WI38 (cell line): ENCODE results near the gene OR10G7.
A peak's percentile ranks its signal among the peaks of the same experiment; 100 is the strongest.

Source experiments
- H3K4me3 ChIP-seq: 2 replicates; pipeline ENCODE4 v1.5.1; 2011; ENCODE audit warnings: low read depth, mild to moderate bottlenecking, control low read depth, low read length
- CTCF ChIP-seq: IDR thresholded peaks from 2 replicates; pipeline ENCODE4 v1.5.1; 2012; ENCODE audit warnings: low read depth, mild to moderate bottlenecking, control low read depth, low read length

OR10G7 gene

DNA sequence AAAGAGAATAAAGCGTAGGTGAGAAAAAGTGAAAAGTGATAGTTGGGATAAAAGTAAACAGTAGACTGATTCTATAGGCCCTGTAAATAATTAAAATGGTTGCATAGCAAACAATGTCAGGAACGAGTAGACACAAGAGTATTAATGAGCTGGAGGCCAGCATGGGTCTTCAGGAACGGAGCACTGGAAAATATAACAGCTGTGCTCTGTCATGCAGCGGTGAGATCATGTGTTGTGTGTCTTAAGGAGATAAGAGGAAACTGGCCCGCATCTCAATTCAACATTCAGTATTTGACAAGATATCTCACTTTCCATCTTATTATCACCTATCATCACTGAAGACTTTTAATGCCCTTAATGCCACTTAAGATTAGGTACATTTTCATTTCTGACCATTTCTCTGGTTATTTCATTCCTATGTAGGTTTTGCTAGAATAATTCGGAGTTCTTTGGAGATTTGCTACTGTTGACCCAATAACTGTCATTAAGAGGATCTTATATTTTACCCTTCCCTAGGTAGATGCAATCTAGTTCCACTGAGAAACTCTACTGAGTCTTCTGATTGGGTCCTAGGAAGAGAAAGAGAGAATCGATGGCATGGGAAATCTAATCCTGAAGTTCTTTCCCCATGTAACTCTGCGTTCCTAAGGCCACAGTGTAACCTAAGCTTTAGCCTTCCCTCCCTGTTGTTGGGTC is 38.7 kb upstream of the OR10G7 start:
- H3K4me3 ChIP-seq: no peak overlapping the region
- TF ChIP-seq CTCF: no peak

DNA sequence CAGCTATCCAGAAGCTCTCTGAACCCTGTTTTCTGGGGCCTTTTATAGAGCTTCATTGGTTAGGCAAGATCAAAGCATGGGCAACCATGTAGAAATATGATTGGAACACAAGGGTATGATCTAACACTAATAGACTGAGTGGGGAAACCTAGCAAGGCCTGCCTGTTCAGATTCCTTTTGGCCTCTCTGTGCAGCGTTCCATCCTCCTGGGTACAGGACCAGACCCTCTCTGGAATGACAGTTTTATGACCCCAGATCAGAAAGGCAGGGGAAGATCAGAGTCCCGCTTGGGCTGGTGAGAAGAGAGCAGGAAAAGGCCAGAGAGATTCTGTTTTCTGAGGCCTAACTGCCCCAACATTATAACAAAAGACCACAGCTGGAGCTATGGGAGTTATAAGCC is 37.5 kb upstream of the OR10G7 start:
- TF ChIP-seq CTCF: no peak
- H3K4me3 ChIP-seq: no peak overlapping the region

- TF ChIP-seq CTCF: no peak
These were observed 36.1 kb upstream of the OR10G7 start for GRCh38 chr11:124077266-124077665.

GRCh38 chr11:124075841-124076651 is 34.9 kb upstream of the OR10G7 start:
- H3K4me3 ChIP-seq: peak overlapping the region; percentile 54
- TF ChIP-seq CTCF: no peak

More at GRCh38 chr11:124077266-124077665, 36.1 kb upstream of the OR10G7 start:
- H3K4me3 ChIP-seq: no peak overlapping the region

DNA sequence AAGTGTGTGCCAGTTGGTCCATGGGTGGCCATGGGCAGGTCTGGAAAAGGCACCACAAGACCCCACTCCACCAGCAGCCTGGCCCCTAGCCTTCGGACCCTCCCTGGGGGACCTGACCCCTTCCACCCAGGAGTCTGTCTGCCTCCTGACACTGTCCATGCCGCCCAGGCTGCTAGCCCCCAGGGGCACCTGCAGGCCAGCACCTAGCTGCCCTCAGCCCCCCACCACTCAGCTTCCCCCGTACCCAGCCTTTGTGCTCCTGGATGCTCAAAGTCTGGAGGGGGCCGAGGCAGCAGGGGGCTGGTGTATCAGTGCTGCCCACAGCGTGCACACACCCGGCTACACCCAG is 34.3 kb upstream of the OR10G7 start:
- H3K4me3 ChIP-seq: no peak overlapping the region

GRCh38 chr11:124074554-124074953 is 33.4 kb upstream of the OR10G7 start:
- no peak overlapping the region for H3K4me3 ChIP-seq
- no peak for TF ChIP-seq CTCF

More for the DNA sequence above, 34.3 kb upstream of the OR10G7 start:
- TF ChIP-seq CTCF: no peak

GRCh38 chr11:124072147-124072546 is 31.0 kb upstream of the OR10G7 start:
- H3K4me3 ChIP-seq: no peak overlapping the region
- no peak for TF ChIP-seq CTCF
